ENCODE results near the gene WBP1L. TPM values are rescaled to one million over a fixed set of nuclear protein-coding genes. Genes with fewer than 3 reads are reported as not detected.

Gene WBP1L
- total RNA-seq, 1 donor from 2014 or later, result 33.0 TPM

- DNase-seq (ENCODE audit: low spot score) (no peak), ATAC-seq (no peak)
Observed at GRCh38 chr10:102777711-102778453, 34.1 kb downstream of the WBP1L start.

- DNase-seq (ENCODE audit: low spot score) (no peak), ATAC-seq (no peak)
Observed at GRCh38 chr10:102778781-102779180, 35.0 kb downstream of the WBP1L start.

- no peak for DNase-seq (ENCODE audit: low spot score)
Observed at GRCh38 chr10:102779680-102780526, 36.2 kb downstream of the WBP1L start.

GRCh38 chr10:102780527-102780808 lies 36.7 kb downstream of the WBP1L start:
- no peak for ATAC-seq

More at GRCh38 chr10:102779680-102780526, 36.2 kb downstream of the WBP1L start:
- ATAC-seq, result no peak

GRCh38 chr10:102781090-102781920 lies 37.6 kb downstream of the WBP1L start:
- ATAC-seq (peak; percentile 19), DNase-seq (ENCODE audit: low spot score) (no peak)

More at GRCh38 chr10:102780527-102780808, 36.7 kb downstream of the WBP1L start:
- DNase-seq (ENCODE audit: low spot score), result no peak

GRCh38 chr10:102781921-102782557 lies 38.3 kb downstream of the WBP1L start:
- ATAC-seq (peak; percentile 69), DNase-seq (ENCODE audit: low spot score) (no peak)

- ATAC-seq, result peak; percentile 72
- peak; percentile 80 for DNase-seq (ENCODE audit: low spot score)
Observed at GRCh38 chr10:102782673-102783551, 39.2 kb downstream of the WBP1L start.

GRCh38 chr10:102783568-102783967 lies 39.8 kb downstream of the WBP1L start:
- peak; percentile 48 for ATAC-seq
- no peak for DNase-seq (ENCODE audit: low spot score)

- no peak for DNase-seq (ENCODE audit: low spot score)
- no peak for ATAC-seq
Observed at GRCh38 chr10:102785818-102786217, 42.1 kb downstream of the WBP1L start.

- DNase-seq (ENCODE audit: low spot score) (no peak), ATAC-seq (no peak)
Observed at GRCh38 chr10:102791754-102792395, 48.1 kb downstream of the WBP1L start.

- DNase-seq (ENCODE audit: low spot score) (no peak), ATAC-seq (peak; percentile 3)
Observed at GRCh38 chr10:102795453-102796406, 52.0 kb downstream of the WBP1L start.

GRCh38 chr10:102796407-102797176 lies 52.8 kb downstream of the WBP1L start:
- DNase-seq (ENCODE audit: low spot score), result peak; percentile 93
- ATAC-seq, result peak; percentile 91

GRCh38 chr10:102799691-102800471 lies 56.1 kb downstream of the WBP1L start:
- peak; percentile 72 for ATAC-seq

GRCh38 chr10:102800611-102801335 lies 57.0 kb downstream of the WBP1L start:
- DNase-seq (ENCODE audit: low spot score) (no peak), ATAC-seq (no peak)

More at GRCh38 chr10:102799691-102800471, 56.1 kb downstream of the WBP1L start:
- peak; percentile 86 for DNase-seq (ENCODE audit: low spot score)

- DNase-seq (ENCODE audit: low spot score) (no peak), ATAC-seq (no peak)
Observed at GRCh38 chr10:102801496-102801895, 57.7 kb downstream of the WBP1L start.

GRCh38 chr10:102801978-102802377 lies 58.2 kb downstream of the WBP1L start:
- ATAC-seq (no peak), DNase-seq (ENCODE audit: low spot score) (no peak)
